HL-60 (cell line): ENCODE data around the gene FBXL7.

Experiments used
- POLR2AphosphoS5 ChIP-seq: IDR thresholded peaks from 2 replicates; pipeline ENCODE4 v1.6.1; 2012; ENCODE audit warnings: low read depth
- SPI1 ChIP-seq: IDR thresholded peaks from 2 replicates; pipeline ENCODE4 v1.6.1; 2012; ENCODE audit warnings: low read depth, mild to moderate bottlenecking, borderline replicate concordance
- TF ChIP-seq, protein P1 (sequence below): IDR thresholded peaks from one replicate; pipeline ENCODE4 v1.5.1; 2011; ENCODE audit warnings: low read length, control low read depth, inconsistent platforms; ENCODE audit not compliant: insufficient read depth
- TF ChIP-seq, protein P2 (sequence below): IDR thresholded peaks from 2 replicates; pipeline ENCODE4 v1.6.1; 2012; ENCODE audit warnings: low read depth; ENCODE audit not compliant: insufficient replicate concordance

DNA sequence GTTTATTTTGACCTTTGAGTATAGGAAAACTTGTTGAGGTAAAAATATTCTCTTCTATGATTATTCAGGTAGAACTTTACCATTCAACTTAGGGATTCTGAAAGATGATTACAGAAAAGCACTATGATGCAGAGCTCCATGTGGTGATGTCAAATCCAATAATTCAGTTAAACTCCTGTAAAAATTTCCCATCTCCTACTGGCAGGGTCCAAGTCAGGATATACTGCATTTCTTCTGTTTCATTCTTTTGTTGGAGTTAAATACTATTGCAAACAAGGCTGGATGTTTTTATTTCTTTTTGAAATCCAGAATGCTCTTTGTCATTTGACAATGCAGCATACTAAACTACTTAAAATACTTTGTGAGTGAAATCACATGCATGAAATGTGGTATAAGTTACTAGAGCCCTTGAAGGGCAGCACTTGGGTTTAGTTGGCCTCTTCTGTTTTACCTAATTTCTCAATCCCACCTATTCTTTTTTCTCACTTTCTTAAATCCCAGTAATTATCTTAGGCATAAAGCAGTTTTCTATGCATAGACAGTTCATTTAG, 204.5 kb downstream of the FBXL7 start:
- TF ChIP-seq, protein P1, sequence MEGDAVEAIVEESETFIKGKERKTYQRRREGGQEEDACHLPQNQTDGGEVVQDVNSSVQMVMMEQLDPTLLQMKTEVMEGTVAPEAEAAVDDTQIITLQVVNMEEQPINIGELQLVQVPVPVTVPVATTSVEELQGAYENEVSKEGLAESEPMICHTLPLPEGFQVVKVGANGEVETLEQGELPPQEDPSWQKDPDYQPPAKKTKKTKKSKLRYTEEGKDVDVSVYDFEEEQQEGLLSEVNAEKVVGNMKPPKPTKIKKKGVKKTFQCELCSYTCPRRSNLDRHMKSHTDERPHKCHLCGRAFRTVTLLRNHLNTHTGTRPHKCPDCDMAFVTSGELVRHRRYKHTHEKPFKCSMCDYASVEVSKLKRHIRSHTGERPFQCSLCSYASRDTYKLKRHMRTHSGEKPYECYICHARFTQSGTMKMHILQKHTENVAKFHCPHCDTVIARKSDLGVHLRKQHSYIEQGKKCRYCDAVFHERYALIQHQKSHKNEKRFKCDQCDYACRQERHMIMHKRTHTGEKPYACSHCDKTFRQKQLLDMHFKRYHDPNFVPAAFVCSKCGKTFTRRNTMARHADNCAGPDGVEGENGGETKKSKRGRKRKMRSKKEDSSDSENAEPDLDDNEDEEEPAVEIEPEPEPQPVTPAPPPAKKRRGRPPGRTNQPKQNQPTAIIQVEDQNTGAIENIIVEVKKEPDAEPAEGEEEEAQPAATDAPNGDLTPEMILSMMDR = no peak
- no peak for TF ChIP-seq POLR2AphosphoS5
- TF ChIP-seq, protein P2, sequence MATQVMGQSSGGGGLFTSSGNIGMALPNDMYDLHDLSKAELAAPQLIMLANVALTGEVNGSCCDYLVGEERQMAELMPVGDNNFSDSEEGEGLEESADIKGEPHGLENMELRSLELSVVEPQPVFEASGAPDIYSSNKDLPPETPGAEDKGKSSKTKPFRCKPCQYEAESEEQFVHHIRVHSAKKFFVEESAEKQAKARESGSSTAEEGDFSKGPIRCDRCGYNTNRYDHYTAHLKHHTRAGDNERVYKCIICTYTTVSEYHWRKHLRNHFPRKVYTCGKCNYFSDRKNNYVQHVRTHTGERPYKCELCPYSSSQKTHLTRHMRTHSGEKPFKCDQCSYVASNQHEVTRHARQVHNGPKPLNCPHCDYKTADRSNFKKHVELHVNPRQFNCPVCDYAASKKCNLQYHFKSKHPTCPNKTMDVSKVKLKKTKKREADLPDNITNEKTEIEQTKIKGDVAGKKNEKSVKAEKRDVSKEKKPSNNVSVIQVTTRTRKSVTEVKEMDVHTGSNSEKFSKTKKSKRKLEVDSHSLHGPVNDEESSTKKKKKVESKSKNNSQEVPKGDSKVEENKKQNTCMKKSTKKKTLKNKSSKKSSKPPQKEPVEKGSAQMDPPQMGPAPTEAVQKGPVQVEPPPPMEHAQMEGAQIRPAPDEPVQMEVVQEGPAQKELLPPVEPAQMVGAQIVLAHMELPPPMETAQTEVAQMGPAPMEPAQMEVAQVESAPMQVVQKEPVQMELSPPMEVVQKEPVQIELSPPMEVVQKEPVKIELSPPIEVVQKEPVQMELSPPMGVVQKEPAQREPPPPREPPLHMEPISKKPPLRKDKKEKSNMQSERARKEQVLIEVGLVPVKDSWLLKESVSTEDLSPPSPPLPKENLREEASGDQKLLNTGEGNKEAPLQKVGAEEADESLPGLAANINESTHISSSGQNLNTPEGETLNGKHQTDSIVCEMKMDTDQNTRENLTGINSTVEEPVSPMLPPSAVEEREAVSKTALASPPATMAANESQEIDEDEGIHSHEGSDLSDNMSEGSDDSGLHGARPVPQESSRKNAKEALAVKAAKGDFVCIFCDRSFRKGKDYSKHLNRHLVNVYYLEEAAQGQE = no peak
- TF ChIP-seq SPI1 = no peak
